ENCODE results near the gene UBA5. TPM values are rescaled to one million over a fixed set of nuclear protein-coding genes. Genes with fewer than 3 reads are reported as not detected.
"Not testable (repeated sequence)": the region's sequence is repeated elsewhere in the genome, so short reads cannot be mapped to it uniquely, and the experiment has no call there.

Gene UBA5
- total RNA-seq = 44.5 and 48.9 TPM in 2 replicates

DNA sequence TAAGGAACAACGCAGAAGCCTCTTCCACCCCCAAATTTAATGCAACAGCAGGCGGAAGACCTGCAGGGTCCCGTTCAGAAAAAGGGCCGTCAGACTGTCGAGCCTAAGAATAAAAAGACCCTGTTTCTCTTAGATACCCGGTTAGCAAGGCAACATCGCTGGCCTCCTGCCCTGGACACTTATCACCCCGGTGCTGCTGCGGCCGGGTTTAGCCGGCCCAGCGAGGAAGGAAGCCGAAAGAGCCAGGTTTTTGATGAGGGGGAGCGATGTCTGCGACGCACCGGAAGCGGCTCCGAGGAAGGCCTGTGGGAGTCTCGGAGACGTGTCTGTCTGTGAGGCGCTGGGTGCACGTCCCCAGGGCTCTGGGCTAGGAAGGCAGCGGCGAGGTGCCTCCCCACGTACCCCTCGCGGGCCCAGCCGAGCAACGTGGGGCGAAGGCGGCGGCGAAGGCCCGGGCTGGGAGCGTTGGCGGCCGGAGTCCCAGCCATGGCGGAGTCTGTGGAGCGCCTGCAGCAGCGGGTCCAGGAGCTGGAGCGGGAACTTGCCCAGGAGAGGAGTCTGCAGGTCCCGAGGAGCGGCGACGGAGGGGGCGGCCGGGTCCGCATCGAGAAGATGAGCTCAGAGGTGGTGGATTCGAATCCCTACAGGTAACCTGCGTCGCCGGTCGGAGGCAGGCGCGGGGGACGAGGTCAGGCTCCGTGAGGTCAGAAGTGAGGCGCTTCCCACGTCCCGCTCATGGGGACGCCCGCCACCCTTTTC, at the start of gene UBA5:
UBA5 (plus strand) TSS at position 278 of the 759 bp plus-strand sequence; CDS start at position 487, 209 bp downstream.
- intact Hi-C loops (cut with micrococcal nuclease) = loop anchor here (1.0 to 10.0 kb wide), 10 partner anchors 18 to 1913 kb away; partner anchors contain the start of genes ASTE1, ATP2C1, CDV3 and DNAJC13

GRCh38 chr3:132615301-132615700, 44.8 kb upstream of the UBA5 start:
- intact Hi-C loops (cut with micrococcal nuclease) = not testable (repeated sequence)

DNA sequence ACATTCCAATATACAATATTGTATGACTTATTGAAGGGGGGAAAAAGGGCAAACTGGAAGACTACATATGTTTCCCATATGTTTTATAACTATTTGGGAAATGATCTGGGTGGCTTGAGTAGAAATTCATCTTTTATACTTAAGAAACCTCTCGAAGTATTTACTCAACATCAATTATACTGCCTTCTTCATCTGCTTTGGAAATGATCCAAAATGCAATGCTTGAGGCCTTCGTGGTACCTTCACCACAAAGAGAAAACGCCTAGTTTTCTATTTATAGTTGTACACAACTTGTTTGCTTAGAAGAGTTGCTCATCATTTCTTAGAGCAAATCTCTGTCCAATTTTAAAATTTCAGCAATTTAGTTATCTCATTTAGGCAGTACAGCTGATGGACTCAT, 44.2 kb upstream of the UBA5 start:
- intact Hi-C loops (cut with micrococcal nuclease) = no loop called here

DNA sequence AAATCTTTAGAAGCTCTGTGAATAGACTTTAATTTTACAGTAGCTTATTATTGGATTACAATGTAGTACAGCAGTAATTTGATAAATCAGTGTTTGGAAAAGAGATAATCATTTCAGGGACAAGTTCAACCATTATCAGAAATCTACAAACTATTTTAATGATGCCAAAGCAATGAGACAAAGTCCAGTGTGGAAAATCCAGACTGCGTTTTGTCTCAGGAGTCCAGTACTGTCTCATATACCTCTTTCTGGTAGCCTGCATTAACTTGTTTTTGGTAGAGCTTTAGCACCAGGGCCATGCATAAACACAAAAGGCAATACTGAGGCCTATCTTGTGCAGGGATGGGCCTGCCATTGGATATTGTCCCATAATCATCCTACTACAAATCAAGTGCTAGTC, 43.3 kb upstream of the UBA5 start:
- intact Hi-C loops (cut with micrococcal nuclease) = no loop called here

- intact Hi-C loops (cut with micrococcal nuclease) = no loop called here
These were observed 38.0 kb upstream of the UBA5 start for GRCh38 chr3:132622148-132622547.

DNA sequence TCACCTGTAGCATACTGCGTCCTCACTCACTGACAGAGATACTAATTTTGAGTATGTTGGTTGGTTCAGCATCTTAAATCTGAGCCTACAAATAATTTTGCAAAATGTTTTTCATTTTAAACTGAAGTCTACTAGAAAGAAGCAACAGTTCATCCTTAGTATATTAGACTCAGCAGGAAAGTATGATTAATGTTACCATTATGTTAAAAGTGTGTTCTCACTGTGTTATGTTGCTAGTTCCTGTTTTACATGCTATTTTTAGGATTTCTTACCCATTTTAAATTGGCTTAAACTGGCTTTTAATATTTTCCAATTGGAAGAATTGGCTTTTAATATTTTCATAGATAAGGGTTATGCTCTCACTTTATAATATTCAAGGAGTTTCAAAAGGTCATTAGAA, 37.4 kb upstream of the UBA5 start:
- intact Hi-C loops (cut with micrococcal nuclease) = no loop called here

- intact Hi-C loops (cut with micrococcal nuclease) = no loop called here
These were observed 36.5 kb upstream of the UBA5 start for GRCh38 chr3:132623646-132624045.

DNA sequence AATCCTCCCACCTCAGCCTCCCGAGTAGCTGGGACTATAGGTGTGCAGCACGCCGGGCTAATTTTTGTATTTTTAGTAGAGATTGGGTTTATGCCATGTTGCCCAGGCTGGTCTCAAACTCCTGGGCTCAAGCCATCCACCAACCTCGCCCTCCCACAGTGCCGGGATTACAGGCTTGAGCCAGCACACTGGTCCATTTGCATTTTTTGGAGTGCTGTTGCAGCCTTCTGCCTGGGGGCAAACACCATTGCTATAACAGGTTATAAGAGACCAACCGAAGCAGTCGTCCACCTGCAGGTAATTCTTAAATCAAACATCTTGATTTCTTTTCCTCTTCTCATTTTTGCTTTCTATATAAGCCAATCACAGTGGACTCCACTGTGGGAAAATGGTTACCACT, 35.3 kb upstream of the UBA5 start:
- intact Hi-C loops (cut with micrococcal nuclease) = no loop called here

GRCh38 chr3:132625613-132626012, 34.5 kb upstream of the UBA5 start:
- intact Hi-C loops (cut with micrococcal nuclease) = no loop called here

- intact Hi-C loops (cut with micrococcal nuclease) = no loop called here
These were observed 33.2 kb upstream of the UBA5 start for GRCh38 chr3:132626955-132627354.

DNA sequence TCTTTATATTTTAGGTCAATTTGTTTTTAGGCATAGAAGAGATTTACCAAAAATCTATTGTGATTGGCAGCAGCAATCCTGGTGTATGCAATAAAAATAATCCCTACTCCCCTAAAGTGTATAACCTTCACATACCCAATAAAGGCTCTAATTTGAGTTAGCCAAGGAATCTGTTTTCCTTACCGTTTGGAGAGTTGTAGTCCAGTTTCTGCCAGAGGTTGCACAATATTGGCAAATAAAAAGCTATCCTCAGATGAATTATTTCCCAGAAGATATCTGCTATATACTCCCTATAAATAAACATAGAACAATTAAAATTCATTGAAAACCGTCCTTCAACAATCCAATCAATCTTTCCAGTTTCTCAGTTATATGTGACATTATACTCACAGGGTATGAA, 32.0 kb upstream of the UBA5 start:
- intact Hi-C loops (cut with micrococcal nuclease) = no loop called here

DNA sequence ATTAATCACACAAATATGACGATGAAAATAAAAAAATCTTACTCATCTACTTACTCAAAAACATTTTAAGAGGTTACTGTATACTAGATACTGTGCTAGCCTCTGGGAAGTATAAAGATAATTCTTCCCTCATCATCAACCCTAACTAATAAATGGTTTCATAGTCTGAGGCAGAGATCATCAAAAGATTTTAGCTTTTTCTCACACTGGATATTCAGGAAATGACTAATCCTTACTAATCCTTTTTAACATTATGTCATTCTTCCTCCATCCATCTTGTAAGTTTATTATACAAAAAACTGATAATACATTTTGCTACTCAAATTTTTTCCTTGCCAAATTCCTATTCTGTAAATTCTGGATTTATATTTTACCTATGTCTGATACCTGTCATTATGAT, 30.2 kb upstream of the UBA5 start:
- intact Hi-C loops (cut with micrococcal nuclease) = no loop called here

DNA sequence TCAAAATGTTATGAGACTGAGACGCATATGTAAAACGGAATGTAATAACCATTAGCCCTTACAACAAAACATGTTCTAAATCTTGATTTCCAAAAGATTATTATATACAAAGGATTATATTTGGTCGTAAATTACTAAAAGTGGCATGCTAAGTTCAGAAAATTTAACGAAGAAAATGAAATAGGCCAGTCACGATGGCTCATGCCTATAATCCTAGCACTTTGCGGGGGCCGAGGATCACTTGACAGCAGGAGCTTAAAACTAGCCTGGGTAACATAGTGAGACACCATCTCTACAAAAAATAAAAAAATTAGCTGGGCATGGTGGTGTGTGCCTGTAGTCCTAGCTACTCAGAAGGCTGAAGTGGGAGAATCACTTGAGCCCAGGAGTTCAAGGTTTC, 29.5 kb upstream of the UBA5 start:
- intact Hi-C loops (cut with micrococcal nuclease) = no loop called here

DNA sequence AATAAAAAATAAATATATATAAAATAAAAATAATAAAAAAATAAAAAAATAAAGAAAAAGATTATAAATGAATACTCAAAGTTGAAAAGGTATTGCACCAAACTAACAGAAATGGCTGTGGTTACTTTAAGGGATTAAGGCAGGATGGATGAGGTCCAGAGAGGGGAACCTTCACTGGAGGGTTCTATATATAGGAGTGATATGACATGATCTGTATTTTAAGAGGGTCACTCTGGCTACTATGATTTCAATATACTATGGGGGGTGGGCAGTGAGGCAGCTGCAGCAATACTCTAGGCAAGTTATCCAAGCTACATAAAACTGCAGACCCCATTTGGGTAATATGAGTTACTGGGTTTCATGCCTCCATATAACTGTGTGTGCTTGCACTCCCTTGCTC, 25.1 kb upstream of the UBA5 start:
- intact Hi-C loops (cut with micrococcal nuclease) = no loop called here

- intact Hi-C loops (cut with micrococcal nuclease) = no loop called here
These were observed 22.5 kb upstream of the UBA5 start for GRCh38 chr3:132637590-132637989.

DNA sequence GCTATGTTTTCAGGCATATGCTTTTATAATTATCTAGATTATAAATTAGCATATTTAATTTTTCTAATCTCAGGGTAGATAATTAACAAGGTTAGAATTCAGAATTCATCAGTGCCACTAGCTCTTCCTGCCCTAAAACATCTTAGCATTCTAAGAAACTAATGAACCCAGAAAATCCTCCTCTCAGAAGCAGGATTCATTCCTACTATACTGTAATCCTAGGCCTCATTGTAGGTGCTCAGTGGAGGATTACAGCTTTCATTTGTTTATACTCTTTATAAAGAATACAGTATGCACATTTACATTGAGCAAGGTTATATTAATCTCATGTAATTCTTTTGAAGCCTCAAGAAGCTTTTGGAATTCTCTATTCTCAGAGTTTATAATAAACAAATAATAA, 21.4 kb upstream of the UBA5 start:
- intact Hi-C loops (cut with micrococcal nuclease) = no loop called here

DNA sequence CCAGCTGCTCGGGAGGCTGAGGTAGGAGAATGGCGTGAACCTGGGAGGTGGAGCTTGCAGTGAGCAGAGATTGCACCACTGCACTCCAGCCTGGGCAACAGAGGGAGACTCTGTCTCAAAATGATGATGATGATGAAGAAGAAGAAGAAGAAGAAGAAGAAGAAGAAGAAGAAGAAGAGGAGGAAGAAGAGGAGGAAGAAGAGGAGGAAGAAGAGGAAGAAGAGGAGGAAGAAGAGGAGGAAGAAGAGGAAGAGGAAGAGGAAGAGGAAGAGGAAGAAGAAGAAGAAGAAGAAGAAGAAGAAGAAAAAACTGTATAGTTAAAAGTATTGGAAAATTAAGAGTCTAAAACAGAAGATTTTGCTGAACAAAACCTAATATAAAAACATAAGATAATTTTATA, 18.7 kb upstream of the UBA5 start:
- intact Hi-C loops (cut with micrococcal nuclease) = loop anchor here (5.0 kb wide), 1 partner anchor 224 kb away; the partner anchor contains the start of gene DNAJC13

DNA sequence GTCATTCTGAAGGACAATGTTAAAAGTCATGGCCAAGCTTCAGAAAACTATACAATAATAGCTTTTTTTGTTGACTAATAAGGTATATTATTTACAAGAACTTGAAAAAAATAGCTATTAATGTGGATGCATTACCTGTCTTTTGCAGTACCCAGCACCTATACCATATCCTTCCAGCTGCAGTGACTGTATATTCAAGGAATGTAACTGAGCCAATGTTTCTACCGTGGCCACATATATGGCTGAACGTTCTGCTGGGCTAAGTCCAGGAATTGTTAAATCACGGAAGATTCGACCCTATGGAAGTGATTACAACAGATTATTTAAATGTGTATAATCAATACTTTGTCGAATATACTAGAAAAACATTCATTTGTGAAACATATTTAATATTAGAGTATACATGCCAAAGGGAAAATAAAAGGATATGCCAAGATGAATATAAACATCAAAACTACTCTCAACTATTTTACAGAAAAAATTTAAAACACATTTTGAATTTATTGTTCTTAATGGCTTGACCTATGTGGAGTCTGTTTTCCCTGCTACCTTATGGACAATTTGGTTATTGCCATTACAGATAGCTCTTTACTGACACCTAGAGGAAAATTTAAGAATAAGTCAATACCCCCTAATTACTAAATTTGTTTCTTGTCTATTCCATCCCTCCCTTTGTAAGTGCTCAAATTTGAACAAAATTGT, 18.1 kb upstream of the UBA5 start:
- intact Hi-C loops (cut with micrococcal nuclease) = loop anchor here (1.0 to 5.0 kb wide), 6 partner anchors 18 to 742 kb away; partner anchors contain the start of genes DNAJC13 and UBA5

GRCh38 chr3:132642539-132642847, 17.6 kb upstream of the UBA5 start:
- intact Hi-C loops (cut with micrococcal nuclease) = loop anchor here (1.0 to 5.0 kb wide), 6 partner anchors 18 to 742 kb away; partner anchors contain the start of genes DNAJC13 and UBA5

- intact Hi-C loops (cut with micrococcal nuclease) = loop anchor here (2.0 to 5.0 kb wide), 2 partner anchors 226 to 391 kb away; partner anchors contain the start of gene DNAJC13
These were observed 16.8 kb upstream of the UBA5 start for GRCh38 chr3:132643366-132643765.

DNA sequence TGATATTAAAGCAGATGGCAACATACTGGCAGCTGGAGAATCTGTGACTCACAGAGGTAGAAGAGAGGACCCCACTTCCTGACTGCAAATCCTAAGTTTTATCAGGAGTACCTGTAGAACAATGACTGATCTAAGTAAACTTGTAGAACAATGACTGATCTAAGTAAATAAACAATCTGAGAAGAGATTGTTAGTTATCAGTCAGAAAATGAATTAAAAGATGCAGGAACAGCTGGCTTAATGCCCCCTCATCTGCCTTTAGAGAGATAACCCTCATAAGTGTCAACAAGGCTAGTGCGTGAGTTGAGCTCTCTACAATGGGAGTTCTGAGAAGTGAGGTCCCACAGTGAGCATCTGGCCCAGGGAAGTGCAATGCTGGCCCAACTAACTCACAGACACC, 15.1 kb upstream of the UBA5 start:
- intact Hi-C loops (cut with micrococcal nuclease) = no loop called here

DNA sequence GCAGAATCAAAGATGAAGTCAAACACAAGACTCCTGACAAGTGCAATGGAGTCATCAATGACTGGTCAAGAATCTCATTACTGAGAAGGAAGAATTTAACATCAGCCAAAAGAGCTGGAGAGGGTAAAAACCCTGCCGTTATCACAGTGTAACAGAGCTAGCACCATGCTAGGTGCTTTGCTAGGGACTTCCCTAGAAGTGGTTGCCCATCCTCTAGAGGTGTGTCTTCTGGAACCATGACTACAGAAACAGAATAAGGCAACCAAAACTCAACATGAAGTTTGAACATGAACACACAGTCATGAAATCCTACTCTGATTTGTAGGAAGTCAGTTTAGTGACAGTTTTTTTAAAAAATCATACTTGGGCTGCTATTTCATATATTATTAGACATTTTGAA, 10.0 kb upstream of the UBA5 start:
- intact Hi-C loops (cut with micrococcal nuclease) = no loop called here
